ENCODE results near the gene CARD11. TPM values are rescaled to one million over a fixed set of nuclear protein-coding genes. Genes with fewer than 3 reads are reported as not detected.

CARD11 gene
- total RNA-seq, 4 donors from 2014 or later = 0.26 to 2.0 (median 0.70) TPM

- Histone ChIP-seq H3K4me1 (peaks cover 0 to 8% (median 2%) of the 10 kb centered on the region in 4 donors), H3K27me3 (peaks cover 0 to 51% (median 0%) of the 10 kb centered on the region in 4 donors), H3K27ac (replicated peaks in 1 of 4) (no peak overlapping the region), H3K4me3 (no peak overlapping the region), H3K9me3 (no peaks in the 10 kb centered on the region), H3K36me3 (no peaks in the 10 kb centered on the region)
- no peak for DNase-seq (ENCODE audit: extremely low spot score)
- TF ChIP-seq POLR2AphosphoS5 (IDR thresholded peaks at IDR 0.05) (no peak), CTCF (IDR thresholded peaks at IDR 0.05) (no peak), EP300 (IDR thresholded peaks at IDR 0.05) (no peak), POLR2A (IDR thresholded peaks at IDR 0.05; ENCODE audit: low read depth) (no peak)
- intact Hi-C loops (cut with DNase I) = no loop called here
- 71% methylated on average over 11 of the region's 11 CpGs for WGBS
Measured at GRCh38 chr7:2975821-2976371, 67.8 kb downstream of the CARD11 start.

- peaks cover 0 to 35% (median 0%) of the 10 kb centered on the region in 4 donors for H3K27me3 ChIP-seq
- H3K27ac ChIP-seq (replicated peaks in 1 of 4) = no peak overlapping the region
- no peaks in the 10 kb centered on the region for H3K36me3 ChIP-seq
- DNase-seq (ENCODE audit: extremely low spot score) = no peak
- WGBS = 87% methylated on average over 13 of the region's 13 CpGs
- no peaks in the 10 kb centered on the region for H3K9me3 ChIP-seq
- intact Hi-C loops (cut with DNase I) = no loop called here
- H3K4me3 ChIP-seq = no peak overlapping the region
- peaks cover 0 to 8% (median 2%) of the 10 kb centered on the region in 4 donors for H3K4me1 ChIP-seq
- no peak for TF ChIP-seq EP300 (IDR thresholded peaks at IDR 0.05)
- TF ChIP-seq POLR2A (IDR thresholded peaks at IDR 0.05; ENCODE audit: low read depth) = no peak
- no peak for TF ChIP-seq POLR2AphosphoS5 (IDR thresholded peaks at IDR 0.05)
- TF ChIP-seq CTCF (IDR thresholded peaks at IDR 0.05) = no peak
Measured at GRCh38 chr7:2974093-2974819, 69.4 kb downstream of the CARD11 start.

- H3K36me3 ChIP-seq = no peaks in the 10 kb centered on the region
- H3K9me3 ChIP-seq = no peaks in the 10 kb centered on the region
Measured at GRCh38 chr7:2972835-2973161, 70.9 kb downstream of the CARD11 start.

GRCh38 chr7:2971914-2972834 is 71.5 kb downstream of the CARD11 start:
- no peak for DNase-seq (ENCODE audit: extremely low spot score)
- WGBS = 61% methylated on average over 7 of the region's 7 CpGs
- TF ChIP-seq EP300 (IDR thresholded peaks at IDR 0.05) (no peak), POLR2AphosphoS5 (IDR thresholded peaks at IDR 0.05) (no peak), POLR2A (IDR thresholded peaks at IDR 0.05; ENCODE audit: low read depth) (no peak)
- Histone ChIP-seq H3K27me3 (peaks cover 0 to 24% (median 0%) of the 10 kb centered on the region in 4 donors), H3K36me3 (no peaks in the 10 kb centered on the region), H3K4me3 (no peak overlapping the region), H3K9me3 (no peaks in the 10 kb centered on the region), H3K4me1 (no peaks in the 10 kb centered on the region), H3K27ac (replicated peaks in 1 of 4) (no peak overlapping the region)
- intact Hi-C loops (cut with DNase I) = no loop called here

More at GRCh38 chr7:2972835-2973161, 70.9 kb downstream of the CARD11 start:
- 88% methylated on average over 10 of the region's 10 CpGs for WGBS
- no peak for TF ChIP-seq CTCF (IDR thresholded peaks at IDR 0.05)
- no peak for TF ChIP-seq EP300 (IDR thresholded peaks at IDR 0.05)
- TF ChIP-seq POLR2A (IDR thresholded peaks at IDR 0.05; ENCODE audit: low read depth) = no peak
- no peak for TF ChIP-seq POLR2AphosphoS5 (IDR thresholded peaks at IDR 0.05)
- intact Hi-C loops (cut with DNase I) = no loop called here
- no peaks in the 10 kb centered on the region for H3K4me1 ChIP-seq
- H3K27me3 ChIP-seq = peaks cover 0 to 24% (median 0%) of the 10 kb centered on the region in 4 donors
- no peak overlapping the region for H3K4me3 ChIP-seq
- no peak for DNase-seq (ENCODE audit: extremely low spot score)
- no peak overlapping the region for H3K27ac ChIP-seq (replicated peaks in 1 of 4)

GRCh38 chr7:2970861-2971260 is 72.8 kb downstream of the CARD11 start:
- no peak for TF ChIP-seq EP300 (IDR thresholded peaks at IDR 0.05)
- Histone ChIP-seq H3K27me3 (peaks cover 0 to 22% (median 0%) of the 10 kb centered on the region in 4 donors), H3K36me3 (no peaks in the 10 kb centered on the region), H3K4me1 (no peaks in the 10 kb centered on the region), H3K9me3 (peaks cover 0 to 12% (median 10%) of the 10 kb centered on the region in 4 donors), H3K4me3 (no peak overlapping the region), H3K27ac (replicated peaks in 1 of 4) (no peak overlapping the region)
- DNase-seq (ENCODE audit: extremely low spot score) = no peak
- intact Hi-C loops (cut with DNase I) = no loop called here
- WGBS = 66% methylated on average over 11 of the region's 11 CpGs

All from esophagus muscularis mucosa (tissue), 4 donors.